SW 1271 (cell line): ENCODE measurements around the gene UGT2B17.
"Not testable (repeated sequence)": the region's sequence is repeated elsewhere in the genome, so short reads cannot be mapped to it uniquely, and the experiment has no call there.

Experiments
- DNase-seq, 2 experiments: peaks; one replicate each; lab custom pipeline; 2025; lab: John Stamatoyannopoulos, UW

The UGT2B17 gene

GRCh38 chr4:68576272-68577125 is at the start of gene UGT2B17:
TSS of gene UGT2B17 (minus strand) at chr4:68576322. CDS start at chr4:68568484, 7,838 bp downstream.
- no peak for DNase-seq

DNA sequence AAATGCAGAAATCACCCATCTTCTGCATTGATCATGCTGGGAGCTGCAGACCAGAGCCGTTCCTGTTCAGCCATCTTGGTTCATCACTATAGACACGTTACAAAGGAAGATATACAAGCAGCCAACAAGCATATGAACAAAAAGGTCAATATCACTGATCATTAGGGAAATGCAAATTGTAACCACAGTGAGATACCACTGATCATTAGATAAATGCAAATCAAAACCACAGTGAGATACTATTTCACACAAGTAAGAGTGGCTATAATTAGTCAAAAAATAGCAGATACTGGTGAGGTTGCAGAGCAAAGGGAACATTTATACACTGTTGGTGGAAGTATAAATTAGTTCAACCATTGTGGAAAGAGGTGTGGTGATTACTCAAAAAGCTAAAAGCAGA is 46.6 kb upstream of the UGT2B17 start:
- not testable (repeated sequence) for DNase-seq

DNA sequence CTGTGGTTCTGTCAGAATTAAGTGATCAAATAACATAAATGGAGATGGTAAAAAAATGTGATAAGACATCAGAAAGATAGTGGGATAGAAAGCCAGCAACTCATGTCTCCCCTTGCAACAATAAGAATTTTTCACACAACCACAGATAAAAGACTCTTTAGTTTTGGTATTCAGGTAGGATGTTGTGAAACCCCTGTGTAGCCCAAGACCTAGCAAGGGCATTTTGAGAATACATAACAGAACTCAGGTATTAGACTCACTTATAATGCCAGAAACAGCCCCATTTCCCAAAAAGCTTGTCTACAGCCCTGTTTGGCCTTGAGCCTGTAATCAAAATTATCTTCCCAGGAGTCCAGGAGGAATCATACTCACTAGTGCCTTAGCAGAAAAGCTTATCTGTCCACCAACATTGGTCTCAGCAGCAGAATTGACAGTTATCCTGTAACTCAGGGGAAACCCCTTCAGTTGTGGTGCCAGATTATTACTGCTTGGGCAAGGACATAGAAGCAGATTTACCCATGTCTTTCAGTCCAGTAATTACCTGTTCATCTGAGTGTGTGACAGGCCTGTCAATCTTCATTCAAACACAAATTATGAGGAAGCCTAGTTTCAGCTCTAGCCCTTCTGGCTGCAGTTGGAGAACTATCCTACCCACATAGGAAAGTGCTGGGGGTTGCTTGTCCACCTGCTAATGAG is 41.0 kb upstream of the UGT2B17 start:
- no peak for DNase-seq

DNA sequence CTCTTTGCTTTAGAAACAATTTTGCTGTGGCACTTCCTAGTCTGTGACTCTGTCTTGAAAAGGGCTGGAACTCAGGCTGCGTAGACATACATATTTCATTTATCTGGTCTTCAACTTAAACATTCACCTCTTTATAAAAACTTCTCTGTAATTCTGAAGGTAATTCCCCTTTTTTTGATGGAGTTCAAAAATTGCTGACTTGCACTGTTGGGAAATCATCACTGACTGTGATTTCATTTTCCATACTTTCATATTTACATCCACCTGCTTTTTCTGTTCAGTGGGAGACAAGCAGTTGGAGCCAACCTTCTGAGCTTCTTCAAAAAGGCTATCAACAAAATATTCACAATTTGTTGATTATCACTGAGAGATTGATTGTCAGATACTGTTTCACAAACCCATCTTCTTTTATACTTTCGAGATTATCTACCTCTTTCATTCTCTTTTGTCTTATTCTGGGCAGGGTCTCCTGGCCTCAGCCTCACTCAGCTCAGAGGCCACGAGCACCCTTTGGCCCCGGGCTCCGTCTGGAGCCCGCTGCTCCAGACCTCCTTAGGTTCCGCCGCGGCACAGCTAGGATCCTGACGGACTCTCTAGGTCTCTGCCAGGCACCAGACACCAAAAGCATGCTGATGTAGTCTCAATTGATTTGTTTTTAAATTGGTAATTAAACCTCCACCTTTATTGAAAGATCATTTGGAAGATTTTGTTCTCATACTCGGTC is 39.7 kb upstream of the UGT2B17 start:
- DNase-seq, result no peak

DNA sequence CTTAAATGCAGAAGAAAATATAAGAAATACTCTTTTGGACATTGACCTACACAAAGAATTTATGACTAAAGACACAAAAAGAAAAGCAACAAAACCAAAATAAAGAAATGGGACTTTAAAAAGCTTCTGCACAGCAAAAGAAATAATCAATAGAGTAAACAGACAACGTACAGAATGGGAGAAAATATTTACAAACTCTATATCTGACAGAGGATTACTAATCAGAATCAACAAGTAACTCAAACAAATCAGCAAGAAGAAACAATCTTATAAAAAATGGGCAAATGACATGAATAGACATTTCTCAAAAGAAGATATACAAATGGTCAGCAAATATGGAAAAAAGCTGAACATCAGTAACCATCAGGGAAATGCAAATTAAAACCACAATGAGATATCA is 37.6 kb upstream of the UGT2B17 start:
- DNase-seq, result no peak

GRCh38 chr4:68606240-68606639 is 30.1 kb upstream of the UGT2B17 start:
- no peak for DNase-seq

GRCh38 chr4:68599150-68599549 is 23.0 kb upstream of the UGT2B17 start:
- no peak for DNase-seq

GRCh38 chr4:68597482-68597881 is 21.4 kb upstream of the UGT2B17 start:
- no peak for DNase-seq

DNA sequence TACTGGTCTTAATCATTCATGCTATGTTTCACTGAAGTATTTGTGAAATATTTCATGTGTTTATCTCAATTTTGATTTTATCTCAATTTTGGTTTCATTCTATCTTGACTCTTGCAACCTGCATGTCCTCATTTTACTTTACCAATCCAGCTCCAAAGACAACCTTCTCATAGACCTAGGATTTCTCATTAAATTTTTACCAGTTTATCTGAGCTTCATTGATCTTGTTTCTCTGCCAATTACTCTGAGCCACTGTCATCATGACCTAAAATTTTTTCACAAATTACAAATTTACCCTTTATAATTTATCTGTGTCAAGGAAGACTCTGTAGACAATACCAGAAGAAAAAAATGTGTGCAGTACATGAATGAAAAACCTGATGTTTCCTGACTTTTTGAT is 18.6 kb upstream of the UGT2B17 start:
- no peak for DNase-seq

DNA sequence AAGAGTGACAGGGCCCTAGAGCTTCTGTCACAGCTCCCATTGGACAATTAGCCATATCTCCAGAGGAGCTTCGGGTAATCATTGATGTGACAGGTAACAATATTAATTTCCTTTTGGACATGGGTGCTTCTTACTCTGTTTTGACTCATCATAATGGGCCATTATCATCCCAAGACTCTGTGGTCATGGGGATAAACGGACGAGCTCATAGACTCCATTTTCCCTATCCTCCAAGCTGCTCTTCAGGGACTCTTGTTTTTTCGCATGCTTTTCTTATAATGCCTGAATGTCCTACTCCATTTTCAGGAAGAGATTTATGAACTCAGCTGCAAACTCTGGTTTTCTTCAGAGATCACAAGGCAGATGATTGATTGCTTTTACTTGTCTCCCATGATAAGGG is 17.0 kb upstream of the UGT2B17 start:
- DNase-seq, result no peak

- no peak for DNase-seq
Observed at GRCh38 chr4:68592673-68593072, 16.6 kb upstream of the UGT2B17 start.

DNA sequence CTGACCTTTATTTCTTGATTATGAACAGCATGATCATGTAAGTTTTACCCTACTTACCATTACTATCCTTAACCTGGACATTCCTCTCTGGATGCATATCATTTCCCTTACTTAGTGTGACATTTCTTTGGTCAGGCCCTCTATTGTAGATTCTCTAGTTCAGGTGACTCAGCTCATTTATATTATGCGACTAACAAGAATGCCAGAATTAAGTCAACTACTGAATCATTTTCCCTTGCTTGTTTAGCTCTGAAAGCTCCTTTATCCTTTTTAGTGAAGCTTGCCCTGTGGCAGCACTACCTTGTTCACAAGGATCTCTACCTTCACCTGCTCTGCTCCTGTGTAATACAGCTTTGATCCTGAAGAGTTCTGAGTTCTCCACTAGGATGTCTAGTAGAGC is 15.1 kb upstream of the UGT2B17 start:
- no peak for DNase-seq

GRCh38 chr4:68589790-68590189 is 13.7 kb upstream of the UGT2B17 start:
- no peak for DNase-seq

GRCh38 chr4:68582339-68582717 is 6.2 kb upstream of the UGT2B17 start:
- DNase-seq, result no peak

DNA sequence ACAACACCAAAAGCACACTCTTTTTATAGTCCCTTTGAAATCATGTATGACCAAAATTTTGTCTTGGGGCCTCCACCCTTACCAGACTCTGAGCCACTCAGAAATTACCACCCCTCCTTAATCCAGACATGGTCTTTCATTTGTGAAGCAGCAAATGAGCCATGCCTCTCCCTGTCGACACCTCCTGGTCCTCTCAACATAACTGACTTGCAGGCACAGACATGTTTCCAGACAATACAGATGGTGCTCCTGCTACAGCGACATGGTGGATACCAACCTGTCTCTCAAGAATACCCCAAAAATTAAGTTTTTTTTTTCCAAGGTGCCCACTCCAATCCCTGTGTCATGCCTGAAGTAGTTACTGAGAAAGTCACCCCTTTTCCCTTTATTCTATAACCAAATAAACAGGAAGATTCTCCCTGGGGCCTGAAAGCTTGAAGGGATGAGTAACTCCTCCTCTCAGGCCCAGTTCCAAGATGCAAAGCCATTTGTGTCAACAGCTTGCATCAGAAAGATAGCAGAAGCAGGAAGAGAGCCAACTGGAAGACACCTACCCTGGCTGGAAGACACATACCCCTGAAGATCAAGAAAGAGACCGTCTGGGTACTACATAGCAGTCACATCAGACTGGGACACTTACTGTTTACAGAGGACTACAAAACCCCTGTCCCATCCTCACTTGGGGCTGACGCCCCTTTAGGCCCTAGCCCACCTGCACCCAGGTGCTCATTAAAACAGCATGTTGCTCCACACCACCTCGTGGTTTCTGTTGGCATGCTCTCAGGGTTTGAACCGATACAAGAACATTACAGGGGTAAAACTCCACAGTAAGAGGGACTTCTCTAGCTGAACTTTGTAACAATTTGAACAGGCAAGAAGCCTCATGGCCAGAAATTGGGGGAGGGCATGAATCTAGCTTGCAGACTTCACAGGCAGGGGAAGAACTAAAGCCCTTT is 5.5 kb upstream of the UGT2B17 start:
- DNase-seq, result no peak

DNA sequence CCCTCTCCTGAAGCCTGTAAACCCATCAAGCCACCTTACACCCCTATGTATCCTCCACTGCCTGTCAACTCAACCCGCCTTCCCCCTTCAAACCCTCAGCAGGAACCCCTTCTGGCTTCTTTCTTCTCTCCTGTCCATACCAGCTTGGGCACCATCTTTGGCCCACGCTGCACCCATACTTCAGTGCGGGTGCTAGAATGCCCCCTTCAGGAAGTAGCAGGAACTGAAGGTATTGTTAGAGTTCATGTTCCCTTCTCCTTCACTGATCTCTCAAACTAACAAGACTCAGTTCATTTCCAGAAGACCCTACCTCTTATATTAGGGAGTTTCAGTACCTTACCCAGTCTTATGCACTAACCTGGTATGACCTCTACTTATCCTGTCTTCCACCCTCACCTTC is 1.5 kb upstream of the UGT2B17 start:
- DNase-seq, result no peak

- DNase-seq, result not testable (repeated sequence)
Observed at GRCh38 chr4:68575636-68576035, 486 bp downstream of the UGT2B17 start.

- no peak for DNase-seq
Observed at GRCh38 chr4:68575081-68575480, 1.0 kb downstream of the UGT2B17 start.

GRCh38 chr4:68572653-68573170 is 3.4 kb downstream of the UGT2B17 start:
- DNase-seq, result no peak

DNA sequence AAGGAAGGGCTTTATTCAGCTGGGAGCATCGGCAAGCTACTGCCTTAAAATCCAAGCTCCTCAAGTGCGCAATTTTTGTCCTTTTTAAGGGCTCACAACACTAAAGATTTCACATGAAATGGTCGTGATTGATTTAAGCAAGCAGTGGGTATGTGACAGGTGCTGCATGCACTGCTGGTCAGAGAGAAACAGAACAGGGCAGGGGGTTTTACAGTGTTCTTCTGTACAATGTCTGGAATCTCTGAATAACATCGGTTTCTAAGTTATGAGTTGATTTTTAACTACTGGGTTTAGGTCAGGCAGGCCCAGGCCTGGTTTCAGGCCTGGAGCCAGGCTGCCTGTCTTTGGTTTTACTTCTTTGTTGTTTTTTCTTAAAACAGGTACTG is 6.0 kb downstream of the UGT2B17 start:
- DNase-seq, result no peak

DNA sequence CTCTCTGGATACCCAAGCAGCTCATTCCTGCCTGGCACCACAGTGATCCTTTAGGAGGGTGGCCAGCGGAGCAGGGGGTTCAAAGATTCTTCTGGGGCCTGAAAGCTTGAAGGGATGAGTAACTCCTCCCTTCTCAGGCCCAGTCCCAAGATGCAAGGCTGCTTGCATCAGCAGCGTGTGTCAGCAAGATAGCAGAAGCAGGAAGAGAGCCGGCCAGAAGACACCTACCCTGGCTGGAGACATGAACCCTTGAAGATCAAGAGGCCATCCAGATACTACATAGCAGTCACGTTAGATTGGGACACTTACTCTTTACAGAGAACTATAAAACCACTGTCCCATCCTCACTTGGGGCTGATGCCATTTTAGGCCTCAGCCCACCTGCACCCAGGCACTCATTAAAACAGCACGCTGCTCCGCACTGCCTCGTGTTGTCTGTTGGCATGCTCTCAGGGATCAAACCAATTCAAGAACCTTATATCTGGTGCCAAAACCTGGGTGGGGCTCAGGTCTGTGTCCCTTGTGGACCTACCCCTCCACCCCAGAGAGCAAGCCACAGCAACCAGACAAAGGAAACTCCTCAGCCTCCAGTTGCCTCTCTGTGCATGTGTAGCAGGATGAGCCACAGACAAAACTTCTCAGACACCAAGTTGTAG is 6.5 kb downstream of the UGT2B17 start:
- DNase-seq, result no peak
